Stomach smooth muscle (tissue), 2 donors: ENCODE data around the gene DDX31.

Experiments
- H3K27ac ChIP-seq: one replicate; pipeline ENCODE4 v1.7.0; 2013; ENCODE audit warnings: mild to moderate bottlenecking, low read length, inconsistent platforms
- H3K27me3 ChIP-seq, 2 donors: one replicate each; pipeline ENCODE4 v1.7.0; 2013; ENCODE audit warnings: low read length in 2 of 2; ENCODE audit not compliant: insufficient read depth in 2 of 2, control insufficient read depth in 1 of 2
- H3K36me3 ChIP-seq, 2 donors: one replicate each; pipeline ENCODE4 v1.7.0; 2013; ENCODE audit warnings: low read length in 2 of 2; ENCODE audit not compliant: control insufficient read depth in 2 of 2, insufficient read depth in 2 of 2
- H3K4me1 ChIP-seq: one replicate; pipeline ENCODE4 v1.7.0; 2013; ENCODE audit warnings: low read length; ENCODE audit not compliant: control insufficient read depth, insufficient read depth
- H3K4me3 ChIP-seq, 2 donors: one replicate each; pipeline ENCODE4 v1.7.0; 2013; ENCODE audit warnings: low read length in 2 of 2
- H3K9ac ChIP-seq, 2 donors: one replicate each; pipeline ENCODE4 v1.7.0; 2013; ENCODE audit warnings: low read length in 2 of 2, mild to moderate bottlenecking in 1 of 2
- H3K9me3 ChIP-seq, 2 donors: one replicate each; pipeline ENCODE4 v1.7.0; 2013; ENCODE audit warnings: low read length in 2 of 2; ENCODE audit not compliant: control insufficient read depth in 2 of 2
- donor health status: healthy.
- donor health status: Pancreatic carcinoma.

DDX31 gene

DNA sequence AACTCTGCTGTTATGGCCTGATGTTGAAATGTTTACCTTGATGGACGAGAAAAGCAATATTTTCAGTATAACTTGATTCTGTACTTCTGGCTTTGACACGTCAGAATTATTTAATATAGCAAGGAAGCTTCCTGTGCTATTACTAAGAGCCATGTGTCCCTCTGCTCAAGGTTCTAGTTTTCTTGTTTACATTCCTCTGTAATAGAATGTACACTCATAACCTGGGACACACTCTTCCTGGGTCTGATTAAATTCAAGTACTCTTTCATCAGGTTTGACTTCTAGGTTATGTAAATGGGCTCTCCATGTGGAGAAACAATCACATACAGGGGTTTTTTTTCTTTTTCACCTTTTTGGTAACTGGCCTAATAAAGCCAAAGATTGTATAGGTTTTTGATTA is 33.6 kb upstream of the DDX31 start:
- H3K27me3 ChIP-seq, result peaks cover 0 to 2% of the 10 kb centered on the region in 2 donors
- H3K4me1 ChIP-seq, result no peaks in the 10 kb centered on the region
- no peaks in the 10 kb centered on the region for H3K9me3 ChIP-seq
- H3K4me3 ChIP-seq, result no peak overlapping the region
- H3K9ac ChIP-seq, result no peak overlapping the region
- no peaks in the 10 kb centered on the region for H3K36me3 ChIP-seq
- no peak overlapping the region for H3K27ac ChIP-seq

- Histone ChIP-seq H3K9ac (no peak overlapping the region), H3K36me3 (no peaks in the 10 kb centered on the region), H3K9me3 (no peaks in the 10 kb centered on the region), H3K27ac (no peak overlapping the region), H3K4me3 (no peak overlapping the region), H3K4me1 (no peaks in the 10 kb centered on the region), H3K27me3 (peaks cover 0 to 2% of the 10 kb centered on the region in 2 donors)
Measured at GRCh38 chr9:132702254-132702653, 32.5 kb upstream of the DDX31 start.

DNA sequence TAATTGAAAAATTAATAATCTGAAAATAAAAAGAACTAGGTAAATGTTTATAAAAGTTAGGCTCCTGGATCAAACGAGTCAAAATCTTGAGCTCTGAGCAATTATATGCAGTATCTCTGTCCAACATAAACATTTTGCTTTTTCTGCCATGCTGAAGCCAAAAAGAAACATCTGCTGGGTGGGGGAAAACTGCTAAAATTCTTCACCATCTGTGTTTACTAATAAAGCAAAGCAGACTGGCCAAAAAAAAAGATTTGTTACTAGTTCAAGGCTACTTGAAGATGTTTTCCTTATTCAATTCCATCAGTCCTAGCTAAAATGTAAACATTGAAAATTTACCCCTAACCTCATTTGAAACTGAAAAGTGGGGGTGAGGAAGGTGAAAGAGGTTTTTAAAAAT is 30.2 kb upstream of the DDX31 start:
- H3K27me3 ChIP-seq, result no peaks in the 10 kb centered on the region
- H3K4me3 ChIP-seq, result no peak overlapping the region
- H3K9ac ChIP-seq, result no peak overlapping the region
- no peaks in the 10 kb centered on the region for H3K4me1 ChIP-seq
- H3K9me3 ChIP-seq, result no peaks in the 10 kb centered on the region
- H3K27ac ChIP-seq, result no peak overlapping the region
- no peaks in the 10 kb centered on the region for H3K36me3 ChIP-seq

DNA sequence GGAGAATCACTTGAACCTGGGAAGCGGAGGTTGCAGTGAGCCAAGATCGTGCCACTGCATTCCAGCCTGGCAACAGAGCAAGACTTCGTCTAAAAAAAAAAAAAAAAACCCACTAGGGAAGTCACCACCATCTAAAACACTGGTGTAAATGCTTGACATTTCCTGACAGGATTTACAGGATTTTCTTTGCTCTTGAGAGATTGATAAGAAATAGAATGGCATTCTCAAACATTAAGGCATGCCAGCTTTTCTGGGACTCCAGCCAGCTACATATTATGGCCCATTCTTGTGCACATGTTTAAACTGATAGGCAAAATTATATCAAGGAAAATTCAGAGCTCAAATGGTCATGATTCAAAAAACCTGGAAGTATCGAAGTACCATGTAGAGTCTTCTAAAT is 29.2 kb upstream of the DDX31 start:
- Histone ChIP-seq H3K27me3 (no peaks in the 10 kb centered on the region), H3K36me3 (no peaks in the 10 kb centered on the region), H3K4me3 (no peak overlapping the region), H3K4me1 (no peaks in the 10 kb centered on the region), H3K9ac (no peak overlapping the region), H3K9me3 (no peaks in the 10 kb centered on the region), H3K27ac (no peak overlapping the region)

- Histone ChIP-seq H3K36me3 (no peaks in the 10 kb centered on the region), H3K4me1 (no peaks in the 10 kb centered on the region), H3K9me3 (no peaks in the 10 kb centered on the region), H3K27me3 (no peaks in the 10 kb centered on the region), H3K9ac (no peak overlapping the region), H3K4me3 (no peak overlapping the region), H3K27ac (no peak overlapping the region)
Measured at GRCh38 chr9:132697230-132697629, 27.4 kb upstream of the DDX31 start.

DNA sequence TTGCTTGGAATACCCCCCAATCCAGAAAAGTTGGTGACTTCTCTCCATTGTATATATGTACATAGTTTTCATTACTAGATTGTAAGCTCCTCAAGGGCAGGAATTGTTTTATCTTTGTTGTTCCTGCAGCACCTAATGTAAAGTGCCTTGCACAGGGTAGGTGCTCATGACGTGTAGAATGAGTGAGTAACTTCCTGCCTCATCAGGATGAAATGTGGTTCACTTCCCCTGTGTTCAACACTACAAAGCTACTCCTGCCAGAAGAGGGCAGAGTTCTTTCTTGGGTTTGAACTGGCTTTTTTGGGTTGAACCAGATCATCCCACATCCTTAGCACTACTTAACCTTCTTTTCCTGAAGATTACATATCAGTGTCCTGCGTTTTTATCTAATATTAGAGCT is 24.4 kb upstream of the DDX31 start:
- Histone ChIP-seq H3K4me1 (no peaks in the 10 kb centered on the region), H3K9me3 (no peaks in the 10 kb centered on the region), H3K27me3 (no peaks in the 10 kb centered on the region), H3K36me3 (peaks cover 6 to 7% of the 10 kb centered on the region in 2 donors), H3K4me3 (no peak overlapping the region), H3K27ac (no peak overlapping the region), H3K9ac (no peak overlapping the region)

- no peak overlapping the region for H3K27ac ChIP-seq
- H3K9me3 ChIP-seq, result no peaks in the 10 kb centered on the region
- H3K4me1 ChIP-seq, result no peaks in the 10 kb centered on the region
- H3K4me3 ChIP-seq, result no peak overlapping the region
- H3K36me3 ChIP-seq, result peaks cover 29 to 32% of the 10 kb centered on the region in 2 donors
- no peak overlapping the region for H3K9ac ChIP-seq
- no peaks in the 10 kb centered on the region for H3K27me3 ChIP-seq
Measured at GRCh38 chr9:132690696-132691095, 20.9 kb upstream of the DDX31 start.

DNA sequence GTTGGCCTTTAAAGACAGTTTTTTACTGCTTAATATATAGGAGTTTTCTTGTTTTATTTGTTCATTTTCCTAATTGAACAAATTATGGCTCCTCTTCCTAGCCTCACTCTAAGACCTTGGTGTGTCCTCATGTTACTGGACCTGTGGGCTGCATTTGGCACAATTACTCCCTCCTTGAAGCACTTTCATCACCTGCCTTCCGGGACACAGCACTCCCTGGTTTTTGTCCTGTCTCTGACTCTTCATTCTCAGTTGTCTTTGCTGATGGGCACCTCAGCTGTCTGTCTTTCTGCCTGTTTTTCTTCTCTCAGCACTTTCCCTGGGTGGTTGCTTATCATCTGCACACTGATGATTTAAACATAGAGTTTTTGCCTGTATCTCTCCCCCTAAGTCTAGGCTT is 14.1 kb upstream of the DDX31 start:
- Histone ChIP-seq H3K9ac (no peak overlapping the region), H3K27ac (no peak overlapping the region), H3K9me3 (no peaks in the 10 kb centered on the region), H3K4me1 (no peaks in the 10 kb centered on the region), H3K4me3 (no peak overlapping the region), H3K36me3 (peaks cover 43 to 44% of the 10 kb centered on the region in 2 donors), H3K27me3 (no peaks in the 10 kb centered on the region)

- H3K27ac ChIP-seq, result no peak overlapping the region
- H3K4me1 ChIP-seq, result no peaks in the 10 kb centered on the region
- H3K36me3 ChIP-seq, result peaks cover 39 to 40% of the 10 kb centered on the region in 2 donors
- no peak overlapping the region for H3K9ac ChIP-seq
- H3K4me3 ChIP-seq, result no peak overlapping the region
- H3K27me3 ChIP-seq, result no peaks in the 10 kb centered on the region
- no peaks in the 10 kb centered on the region for H3K9me3 ChIP-seq
Measured at GRCh38 chr9:132681561-132681960, 11.8 kb upstream of the DDX31 start.

DNA sequence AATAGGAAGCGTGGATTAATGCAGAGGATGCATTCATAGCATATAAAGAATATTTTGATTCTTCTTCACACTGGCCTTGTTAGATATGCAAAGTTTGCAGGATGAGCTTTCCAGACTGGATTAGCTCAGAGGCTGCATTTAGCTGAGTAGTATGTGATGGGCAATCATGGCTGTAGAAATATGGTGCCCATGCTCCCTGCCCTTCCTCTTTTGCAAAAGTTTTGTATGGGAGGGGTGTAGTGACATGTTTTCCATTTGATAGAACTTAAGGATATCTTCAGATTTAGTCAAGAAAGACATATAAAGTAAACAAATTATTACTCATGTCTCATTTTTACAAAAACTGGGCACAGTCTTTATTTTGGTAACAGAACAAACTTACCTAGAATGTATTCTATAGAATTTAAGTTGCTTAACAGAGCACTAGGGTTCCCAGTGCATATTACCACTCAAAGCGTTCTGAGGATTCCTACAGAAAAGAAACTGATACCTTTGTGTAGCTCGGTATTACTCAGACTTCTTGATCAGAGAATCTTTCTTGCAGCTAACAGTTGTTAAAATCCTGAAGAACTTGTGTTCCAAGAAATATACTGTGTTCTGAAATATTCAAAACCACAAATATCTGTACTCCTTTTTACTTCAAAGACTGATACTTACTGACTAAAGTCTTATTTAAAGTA is 10.3 kb upstream of the DDX31 start:
- Histone ChIP-seq H3K27ac (no peak overlapping the region), H3K4me3 (no peak overlapping the region), H3K27me3 (no peaks in the 10 kb centered on the region), H3K36me3 (peaks cover 31 to 32% of the 10 kb centered on the region in 2 donors), H3K9ac (no peak overlapping the region), H3K4me1 (no peaks in the 10 kb centered on the region), H3K9me3 (no peaks in the 10 kb centered on the region)

- Histone ChIP-seq H3K27ac (no peak overlapping the region), H3K4me3 (no peak overlapping the region), H3K9ac (no peak overlapping the region), H3K36me3 (peaks cover 20 to 21% of the 10 kb centered on the region in 2 donors), H3K9me3 (no peaks in the 10 kb centered on the region), H3K4me1 (no peaks in the 10 kb centered on the region), H3K27me3 (no peaks in the 10 kb centered on the region)
Measured at GRCh38 chr9:132677976-132678375, 8.2 kb upstream of the DDX31 start.
